GM18868 (cell line): Measurements from ENCODE around the gene RUNX2.

ENCODE experiments used
- ATAC-seq: cut with Tn5 transposase; IDR thresholded peaks from one replicate; pipeline ENCODE4 v1.9.1; 2021; ENCODE audit warnings: mild to moderate bottlenecking, moderate library complexity; ENCODE audit not compliant: unreplicated experiment

The RUNX2 gene

DNA sequence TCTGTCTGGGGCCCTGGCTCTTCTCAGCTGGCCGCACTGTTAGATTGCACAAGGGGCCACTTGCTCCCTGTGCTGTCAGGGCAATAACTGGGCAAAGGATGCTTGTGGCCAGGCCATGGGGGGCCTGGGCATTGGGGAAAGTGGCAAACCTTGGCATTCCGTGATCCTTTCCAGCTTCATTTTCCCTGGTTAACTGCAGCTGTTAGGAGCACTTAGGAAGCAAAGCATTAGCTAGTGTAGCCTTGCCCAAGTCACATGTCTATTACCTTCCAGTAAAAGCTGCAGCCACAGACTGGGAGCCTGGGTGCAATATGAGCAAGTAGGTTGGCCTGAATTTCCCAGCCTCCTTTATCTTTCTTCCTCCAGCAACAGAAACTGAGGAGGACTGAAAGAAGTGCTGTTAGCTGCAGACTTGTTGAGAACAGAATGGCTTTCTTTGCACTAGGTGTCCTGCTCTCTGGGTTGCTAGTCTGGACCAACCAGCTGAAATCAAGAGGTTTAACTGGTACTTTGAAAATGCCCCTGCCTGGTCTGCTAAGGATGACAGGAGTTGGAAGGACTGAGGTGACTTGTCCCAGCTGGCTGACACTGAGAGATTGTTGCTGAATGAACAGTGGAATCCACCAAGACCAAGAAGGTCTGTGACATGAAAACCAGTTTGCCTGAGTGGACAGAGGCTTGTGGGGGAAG is 361.9 kb downstream of the RUNX2 start:
- ATAC-seq, result no peak

DNA sequence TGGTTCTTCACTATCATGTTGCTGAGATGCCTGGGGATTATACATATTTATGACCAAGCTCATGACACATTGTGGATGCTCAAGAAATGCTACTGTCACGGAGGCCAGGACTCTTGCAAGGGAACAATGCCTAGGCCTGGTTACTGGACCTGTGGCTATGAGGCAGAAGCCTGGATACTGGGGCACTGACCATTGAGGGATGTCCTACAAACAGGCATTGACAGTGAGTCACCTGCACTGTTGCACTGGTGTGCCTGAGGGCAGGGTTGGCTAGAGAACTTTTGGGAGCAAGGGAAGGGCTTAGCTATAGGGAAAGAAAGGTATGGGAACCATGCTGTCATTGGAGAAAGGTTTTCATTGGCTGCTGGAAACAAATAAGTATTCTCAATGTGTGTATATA is 362.7 kb downstream of the RUNX2 start:
- ATAC-seq, result no peak

DNA sequence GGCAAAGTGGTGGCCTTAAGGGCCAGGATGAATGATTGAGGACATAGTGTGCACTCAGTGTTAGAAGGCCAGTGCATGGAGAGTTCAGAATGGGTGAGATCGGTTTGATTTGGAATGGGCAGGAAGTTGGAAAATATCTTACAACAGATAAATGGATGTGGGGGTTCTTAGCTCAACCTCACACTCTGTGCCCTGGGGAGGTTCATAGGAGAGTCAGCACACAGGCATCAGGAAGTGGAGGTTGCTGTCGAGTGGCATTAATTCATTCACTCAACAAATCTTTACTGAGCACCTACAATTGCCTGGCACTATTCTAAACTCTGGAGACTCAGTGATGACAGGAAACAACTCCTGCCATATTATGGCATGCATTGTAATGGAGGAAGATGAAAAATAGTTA is 363.3 kb downstream of the RUNX2 start:
- no peak for ATAC-seq

DNA sequence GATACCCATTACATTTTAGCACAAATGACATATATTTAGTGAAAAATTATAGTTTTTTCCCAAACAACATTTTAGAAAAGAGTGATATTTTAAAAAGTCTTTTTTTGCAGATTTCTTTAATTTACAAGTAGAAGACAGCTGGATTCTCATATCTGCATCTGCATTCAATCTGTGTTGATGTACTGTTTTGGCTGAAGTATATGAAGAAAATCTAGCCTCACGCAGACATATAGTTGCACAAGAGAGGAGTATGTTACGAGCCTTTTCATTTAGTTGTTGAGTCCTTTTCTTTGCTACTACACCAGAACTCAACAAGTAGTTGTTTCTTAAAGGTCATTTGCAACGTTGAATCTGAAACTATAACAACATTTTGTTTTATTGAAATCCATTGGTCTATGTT is 363.9 kb downstream of the RUNX2 start:
- no peak for ATAC-seq

DNA sequence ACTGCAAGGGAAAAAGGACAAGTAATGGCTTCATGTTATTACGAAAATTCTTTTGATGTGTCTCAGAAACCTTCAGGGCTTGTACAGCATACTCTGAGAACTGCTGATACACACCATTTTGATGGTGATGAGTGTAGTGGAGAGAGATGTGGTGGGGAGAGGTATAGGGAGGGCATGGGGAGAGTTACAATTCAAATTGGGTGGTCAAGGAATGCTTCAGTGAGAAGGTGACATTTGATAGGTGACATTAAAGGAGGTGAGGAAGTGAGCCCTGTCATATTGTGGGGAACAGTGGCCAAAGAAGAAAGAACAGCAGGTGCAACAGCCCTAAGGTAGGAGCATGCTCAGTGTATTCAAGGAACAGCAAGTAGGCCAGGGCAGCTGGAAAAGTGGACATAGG is 368.6 kb downstream of the RUNX2 start:
- no peak for ATAC-seq

DNA sequence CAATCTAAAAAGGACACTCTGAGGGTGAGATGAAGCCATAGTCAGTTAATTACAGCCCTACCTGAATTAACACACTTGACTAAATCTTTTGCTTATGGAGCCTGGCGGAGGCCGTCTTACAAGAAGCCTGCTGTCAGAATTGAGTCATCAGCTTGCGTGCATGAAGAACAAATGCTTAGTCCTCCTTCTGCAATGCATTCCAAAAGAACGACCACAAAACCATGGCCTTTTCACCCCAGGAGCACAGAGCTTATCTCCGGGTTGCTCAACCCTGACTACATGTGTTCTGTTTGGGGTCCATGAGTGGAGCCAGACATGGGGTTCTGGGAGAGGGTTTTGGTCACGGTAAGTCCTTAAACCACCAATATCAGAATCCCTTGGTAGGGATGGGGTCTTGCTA is 369.5 kb downstream of the RUNX2 start:
- ATAC-seq, result peak; percentile 83

DNA sequence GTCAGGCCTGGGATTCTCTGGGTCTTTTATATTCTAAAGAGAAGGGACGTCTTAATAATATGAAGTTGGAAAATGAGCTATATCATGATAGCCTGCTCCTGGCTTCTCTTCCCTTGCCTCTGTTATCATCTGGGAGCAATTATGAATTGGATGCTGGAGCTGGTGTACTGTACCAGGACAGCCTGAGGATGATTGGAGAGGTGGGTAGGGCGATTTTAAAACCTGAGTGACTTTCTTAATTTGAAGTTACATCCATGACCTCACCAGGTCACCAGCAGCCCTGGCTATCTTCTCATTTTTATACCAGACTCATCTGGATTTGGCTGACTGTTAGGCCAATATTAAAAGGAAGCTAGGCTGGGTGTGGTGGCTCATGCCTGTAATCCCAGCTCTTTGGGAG is 369.9 kb downstream of the RUNX2 start:
- no peak for ATAC-seq

DNA sequence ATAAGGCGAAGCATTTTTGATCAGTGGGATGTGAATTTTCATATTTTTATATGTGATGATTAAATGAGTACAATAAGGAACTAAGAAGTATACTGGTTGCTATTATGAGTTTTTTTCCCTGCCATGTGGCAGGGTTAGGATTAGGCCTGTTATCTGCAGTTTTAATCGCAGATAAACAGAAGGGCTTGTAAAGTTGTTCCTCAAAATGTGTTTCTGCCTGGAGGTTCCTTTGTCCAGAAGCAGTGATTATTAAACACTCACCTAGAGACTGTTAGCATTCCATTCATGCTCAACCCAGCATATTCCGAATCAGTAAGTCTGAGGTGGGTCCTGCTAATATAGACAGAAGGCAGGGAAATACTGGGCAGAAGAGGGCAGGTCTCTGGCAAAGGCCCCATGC is 371.5 kb downstream of the RUNX2 start:
- no peak for ATAC-seq

DNA sequence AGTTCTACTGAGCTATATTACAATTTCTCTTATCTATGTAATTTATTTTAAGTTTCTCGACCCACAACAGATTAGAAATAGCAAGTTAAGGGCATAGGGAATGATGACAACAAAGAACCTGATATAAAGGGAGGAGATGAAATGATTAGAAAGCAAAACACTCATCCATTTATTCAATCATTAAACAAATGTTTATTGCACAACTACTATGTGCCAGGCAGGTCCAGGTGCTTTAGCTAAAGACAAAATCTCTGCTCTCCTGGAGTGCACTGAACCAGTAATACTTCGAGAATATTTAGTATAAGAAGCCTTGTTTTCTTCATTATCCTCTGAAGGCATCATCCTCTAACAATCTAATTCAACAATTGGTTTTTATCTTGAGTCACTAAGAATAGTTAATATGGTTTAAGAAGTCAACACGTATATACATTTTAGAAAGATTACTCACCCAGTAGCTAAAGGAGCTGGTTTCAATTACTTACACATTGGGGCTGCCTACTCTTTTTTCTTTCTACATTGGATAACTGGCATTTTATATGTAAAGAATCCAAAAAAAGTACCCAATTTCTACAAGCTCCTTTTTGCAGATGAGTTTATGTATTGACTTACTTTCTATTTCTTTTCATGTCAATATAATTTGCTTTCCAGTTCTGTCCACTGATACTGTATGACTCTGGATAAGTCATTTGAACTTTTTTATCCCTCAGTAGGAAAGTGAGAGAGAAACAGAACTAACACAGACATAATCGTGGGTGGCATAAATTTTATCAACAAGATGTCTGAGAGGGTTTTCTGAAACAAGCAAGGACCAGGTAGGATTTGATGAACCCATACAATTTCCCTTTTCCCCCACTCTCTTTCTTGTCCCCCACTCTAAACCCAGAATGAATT is 375.0 kb downstream of the RUNX2 start:
- ATAC-seq, result no peak

DNA sequence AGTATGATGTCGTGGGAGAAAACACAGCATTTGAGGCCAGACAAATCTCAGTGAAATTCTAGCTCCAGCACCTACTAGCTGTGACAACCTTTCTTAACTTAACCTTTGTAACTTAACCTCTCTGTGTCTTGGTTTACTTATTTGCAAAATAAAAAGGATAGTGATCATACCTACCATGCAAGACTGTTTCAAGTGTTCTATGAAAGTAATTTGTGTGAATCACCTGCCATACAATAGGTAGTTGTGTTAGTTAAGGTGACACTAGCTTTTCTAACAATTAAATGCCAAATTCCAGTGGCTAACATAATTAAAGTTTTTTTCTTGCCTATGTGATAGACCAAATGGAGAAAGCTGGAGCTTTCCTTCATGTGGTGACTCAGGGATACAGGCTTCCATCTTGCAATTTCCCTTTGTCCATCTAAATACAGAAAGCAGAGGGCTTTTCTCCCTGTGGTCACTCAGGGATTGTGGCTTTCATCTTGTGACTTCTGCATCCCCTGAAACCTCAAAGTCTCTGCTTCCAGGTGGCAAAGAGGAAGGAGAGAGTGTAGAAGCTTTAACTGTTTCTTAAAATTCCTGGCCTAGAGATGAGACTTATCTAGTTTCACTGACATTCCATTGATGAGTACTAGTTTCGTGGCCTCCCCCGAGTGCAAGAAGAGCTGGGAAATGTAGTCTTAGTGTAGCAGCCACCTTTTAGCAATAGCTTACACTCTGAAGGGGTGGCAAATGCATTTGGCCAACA is 376.1 kb downstream of the RUNX2 start:
- no peak for ATAC-seq

DNA sequence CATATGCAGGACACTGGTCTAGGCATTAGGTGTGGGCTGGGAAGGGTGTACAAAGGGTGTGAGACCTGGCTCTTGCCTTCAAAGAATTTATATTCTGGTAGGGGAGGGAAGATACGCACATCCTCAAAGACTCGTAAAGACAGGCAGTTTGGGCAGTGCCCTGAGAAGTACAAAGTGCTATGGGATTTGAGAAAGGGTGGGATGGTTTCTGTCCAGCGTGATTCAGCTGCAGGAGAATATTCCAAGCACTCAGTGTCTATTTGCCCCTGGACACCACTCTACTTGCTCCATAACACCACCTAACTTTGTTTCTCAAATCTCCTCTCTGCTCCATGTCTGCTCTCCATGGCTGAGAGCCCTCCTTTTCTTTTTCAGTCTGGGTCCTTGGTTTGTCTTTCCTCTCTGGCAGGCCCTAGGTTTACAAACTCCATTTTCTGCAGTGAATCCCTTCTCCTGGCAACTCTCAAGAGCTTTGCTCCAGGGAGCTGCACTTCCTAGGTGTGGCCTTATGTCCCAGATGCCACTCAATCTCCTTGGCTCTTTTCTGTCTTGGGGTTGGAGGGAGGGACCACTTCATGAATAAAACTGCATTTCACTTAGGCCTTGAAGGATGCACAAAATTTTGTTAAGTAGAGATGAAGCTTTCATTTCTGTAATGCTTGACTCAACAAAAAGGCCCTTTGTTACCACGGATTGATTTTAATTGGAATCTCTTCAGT is 377.2 kb downstream of the RUNX2 start:
- no peak for ATAC-seq

DNA sequence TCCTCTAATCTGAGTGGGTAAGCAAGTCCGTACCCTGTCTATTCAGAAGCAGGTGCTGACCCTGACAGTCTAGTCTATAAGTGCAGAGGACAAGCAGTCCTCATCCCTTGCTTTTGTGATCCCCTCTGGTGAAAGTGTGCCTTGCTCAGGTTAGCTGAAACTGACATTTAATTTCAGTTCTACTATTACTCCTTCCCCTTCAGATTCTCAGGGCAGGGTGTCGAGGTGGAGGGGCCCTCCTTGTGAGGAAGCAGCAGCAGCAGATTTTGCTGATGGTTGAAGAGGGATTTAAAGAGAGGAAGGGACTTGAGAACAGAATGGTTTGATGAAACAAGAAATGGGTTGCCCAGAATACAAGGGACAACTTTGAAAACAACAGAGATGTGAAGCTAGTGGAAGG is 378.2 kb downstream of the RUNX2 start:
- peak; percentile 29 for ATAC-seq

DNA sequence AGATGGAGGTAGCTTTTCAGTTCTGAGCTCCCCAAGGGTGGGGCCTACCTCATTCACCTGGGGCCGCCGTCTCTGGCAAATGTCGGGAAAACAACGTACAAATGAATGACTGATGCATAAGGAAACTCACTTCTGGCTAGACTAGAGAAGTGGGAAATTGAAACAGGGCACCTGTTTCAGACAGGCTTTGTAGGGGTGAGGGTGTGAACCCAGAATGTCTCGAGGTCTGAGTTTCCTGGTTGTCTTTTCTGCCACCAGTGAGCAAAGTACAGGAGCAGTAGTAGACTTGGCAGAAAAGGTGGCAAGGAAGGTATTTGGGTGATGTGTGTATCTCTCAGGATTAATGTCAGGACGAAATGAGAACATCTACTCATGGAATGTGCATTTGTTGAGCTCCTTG is 379.0 kb downstream of the RUNX2 start:
- ATAC-seq, result no peak

DNA sequence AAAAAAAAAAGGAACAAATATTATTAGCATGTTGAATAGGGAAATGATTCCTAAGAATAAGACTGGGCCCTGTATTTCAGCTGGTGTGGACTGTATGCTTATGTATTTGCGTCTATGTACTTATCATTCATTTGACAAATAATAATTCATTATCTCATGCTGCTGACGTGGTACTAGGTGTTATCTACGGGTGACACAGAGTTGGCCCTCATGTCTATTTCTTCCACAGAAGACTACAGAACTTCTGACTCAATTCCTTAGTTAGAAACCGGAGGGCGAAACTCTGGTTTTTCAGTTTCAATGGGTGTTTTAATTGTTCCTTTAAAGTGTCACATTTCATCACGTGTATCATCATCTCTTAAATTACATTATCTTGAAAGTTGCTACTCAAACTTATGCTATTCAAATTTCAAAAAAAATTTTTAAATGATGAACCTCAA is 381.7 kb downstream of the RUNX2 start:
- ATAC-seq, result peak; percentile 75

DNA sequence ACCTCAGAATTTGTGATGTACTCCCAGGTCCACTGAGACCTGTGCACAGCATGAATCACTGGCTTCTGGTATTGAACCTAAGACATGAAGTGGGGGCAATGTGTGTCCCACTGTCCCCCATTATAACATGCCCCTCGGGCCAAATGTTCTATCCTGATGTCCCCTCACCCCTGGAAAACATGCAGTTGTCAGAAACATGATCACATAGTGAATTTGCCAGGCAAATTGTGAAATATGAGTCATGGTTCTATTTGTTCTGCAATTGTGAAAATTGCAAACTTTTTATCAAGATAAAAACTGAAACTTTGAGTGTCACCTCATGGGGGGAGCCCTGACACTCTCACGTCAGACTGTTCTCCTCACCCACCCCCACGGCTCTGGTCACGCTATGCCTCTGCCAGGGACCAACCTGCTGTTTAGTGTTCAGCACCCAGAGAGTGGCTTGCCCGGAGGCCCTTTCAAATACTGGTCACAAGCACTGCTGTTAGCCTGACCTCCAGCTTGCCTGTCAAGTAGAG is 382.2 kb downstream of the RUNX2 start:
- ATAC-seq, result peak; percentile 78

DNA sequence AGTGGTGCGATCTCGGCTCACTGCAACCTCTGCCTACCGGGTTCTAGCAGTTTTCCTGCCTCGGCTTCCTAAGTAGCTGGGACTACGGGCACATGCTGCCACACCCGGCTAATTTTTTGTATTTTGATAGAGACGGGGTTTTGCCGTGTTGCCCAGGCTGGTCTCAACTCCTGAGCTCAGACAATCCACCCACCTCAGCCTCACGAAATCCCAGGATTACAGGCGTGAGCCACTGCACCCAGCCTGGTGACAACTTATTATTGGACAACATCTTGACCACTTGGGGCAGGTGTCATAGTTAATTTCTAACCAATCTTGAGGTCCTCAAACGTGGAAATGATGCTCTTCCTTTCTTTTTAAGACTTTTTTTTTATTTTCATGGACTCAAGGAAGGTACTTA is 383.9 kb downstream of the RUNX2 start:
- no peak for ATAC-seq

DNA sequence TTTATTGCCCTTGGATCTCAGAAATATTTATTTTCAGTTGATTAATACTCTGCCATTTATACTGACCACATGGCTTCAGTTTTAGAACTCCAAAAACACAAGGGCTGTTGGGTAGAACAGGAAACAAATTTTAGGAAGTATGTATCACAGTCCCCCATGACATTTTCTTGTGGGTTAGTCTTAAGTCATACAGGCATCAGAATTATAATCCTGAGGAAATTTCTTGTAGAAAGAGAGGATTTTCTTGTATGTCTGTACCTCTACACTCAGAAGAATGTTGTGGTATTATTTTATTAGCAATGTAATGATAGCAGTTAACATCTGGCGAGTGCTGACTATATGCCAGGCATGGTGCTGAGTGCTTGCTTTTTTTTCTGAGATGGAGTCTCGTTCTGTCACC is 384.7 kb downstream of the RUNX2 start:
- ATAC-seq, result no peak
